ENCODE results near the gene FOXN3.

GRCh38 chr14:89428173-89428523 is 11.1 kb upstream of the FOXN3 start:
- TF ChIP-seq POLR2AphosphoS5 (IDR thresholded peaks at IDR 0.05; ENCODE audit: low read depth, low read length) (no peak), POLR2A (IDR thresholded peaks at IDR 0.05; ENCODE audit: low read depth, low read length) (no peak), TAF1 (IDR thresholded peaks at IDR 0.05; ENCODE audit: borderline replicate concordance, low read depth, low read length) (no peak)

All from GM12892 (cell line).